ES-I3 (cell line): ENCODE measurements around the gene DHX40.
"Not testable (repeated sequence)": the region's sequence is repeated elsewhere in the genome, so short reads cannot be mapped to it uniquely, and the experiment has no call there.

Source experiments
- H3K36me3 ChIP-seq: 2 replicates; pipeline ENCODE4 v1.6.1; 2013; ENCODE audit warnings: mild to moderate bottlenecking, low read length, control low read depth, moderate library complexity; ENCODE audit not compliant: insufficient read depth
- H3K4me1 ChIP-seq: 2 replicates; pipeline ENCODE4 v1.6.1; 2013; ENCODE audit warnings: mild to moderate bottlenecking, control low read depth, low read length; ENCODE audit not compliant: insufficient read depth
- H3K9ac ChIP-seq: 2 replicates; pipeline ENCODE4 v1.6.1; 2013; ENCODE audit warnings: low read depth, mild to moderate bottlenecking, low read length, moderate library complexity
- H3K9me3 ChIP-seq: 2 replicates; pipeline ENCODE4 v1.6.1; 2013; ENCODE audit warnings: mild to moderate bottlenecking, low read length, moderate library complexity; ENCODE audit not compliant: control insufficient read depth, insufficient read depth

Gene DHX40

GRCh38 chr17:59542960-59543635 is 22.3 kb upstream of the DHX40 start:
- Histone ChIP-seq H3K9me3 (no peaks in the 10 kb centered on the region), H3K4me1 (peaks cover 6% of the 10 kb centered on the region), H3K9ac (no peak overlapping the region), H3K36me3 (no peaks in the 10 kb centered on the region)

GRCh38 chr17:59545942-59546341 is 19.5 kb upstream of the DHX40 start:
- H3K36me3 ChIP-seq: no peaks in the 10 kb centered on the region
- no peaks in the 10 kb centered on the region for H3K9me3 ChIP-seq
- H3K4me1 ChIP-seq: peaks cover 6% of the 10 kb centered on the region
- no peak overlapping the region for H3K9ac ChIP-seq

GRCh38 chr17:59547131-59547915 is 18.1 kb upstream of the DHX40 start:
- Histone ChIP-seq H3K9ac (no peak overlapping the region), H3K9me3 (no peaks in the 10 kb centered on the region), H3K4me1 (peaks cover 6% of the 10 kb centered on the region), H3K36me3 (no peaks in the 10 kb centered on the region)

- H3K4me1 ChIP-seq, H3K9me3 ChIP-seq, H3K9ac ChIP-seq, H3K36me3 ChIP-seq: not testable (repeated sequence)
These were observed 16.4 kb upstream of the DHX40 start for GRCh38 chr17:59548985-59549384.

GRCh38 chr17:59550703-59551102 is 14.7 kb upstream of the DHX40 start:
- H3K4me1 ChIP-seq: peaks cover 6% of the 10 kb centered on the region
- no peaks in the 10 kb centered on the region for H3K36me3 ChIP-seq
- no peaks in the 10 kb centered on the region for H3K9me3 ChIP-seq
- no peak overlapping the region for H3K9ac ChIP-seq

- H3K9ac ChIP-seq: no peak overlapping the region
- no peaks in the 10 kb centered on the region for H3K9me3 ChIP-seq
- no peaks in the 10 kb centered on the region for H3K4me1 ChIP-seq
- H3K36me3 ChIP-seq: no peaks in the 10 kb centered on the region
These were observed 7.4 kb upstream of the DHX40 start for GRCh38 chr17:59558039-59558438.

- H3K9ac ChIP-seq: no peak overlapping the region
- H3K36me3 ChIP-seq: no peaks in the 10 kb centered on the region
- H3K9me3 ChIP-seq: no peaks in the 10 kb centered on the region
- no peaks in the 10 kb centered on the region for H3K4me1 ChIP-seq
These were observed 6.5 kb upstream of the DHX40 start for GRCh38 chr17:59558953-59559352.

GRCh38 chr17:59561042-59561441 is 4.4 kb upstream of the DHX40 start:
- Histone ChIP-seq H3K9me3 (peaks cover 9% of the 10 kb centered on the region), H3K36me3 (no peaks in the 10 kb centered on the region), H3K4me1 (no peaks in the 10 kb centered on the region; the same call in 1 of the 2 replicates), H3K9ac (no peak overlapping the region)

- peaks cover 6% of the 10 kb centered on the region; the same call in 1 of the 2 replicates for H3K4me1 ChIP-seq
- peaks cover 9% of the 10 kb centered on the region for H3K9me3 ChIP-seq
- H3K36me3 ChIP-seq: no peaks in the 10 kb centered on the region
- H3K9ac ChIP-seq: peak overlapping the region; percentile 90; the same call in 1 of the 2 replicates
These were observed 532 bp downstream of the DHX40 start for GRCh38 chr17:59565959-59566324.

GRCh38 chr17:59569151-59569550 is 3.7 kb downstream of the DHX40 start:
- H3K9ac ChIP-seq, H3K9me3 ChIP-seq, H3K36me3 ChIP-seq, H3K4me1 ChIP-seq: not testable (repeated sequence)

GRCh38 chr17:59572301-59572924 is 7.0 kb downstream of the DHX40 start:
- H3K36me3 ChIP-seq: no peaks in the 10 kb centered on the region
- no peak overlapping the region for H3K9ac ChIP-seq
- H3K4me1 ChIP-seq: no peaks in the 10 kb centered on the region
- H3K9me3 ChIP-seq: no peaks in the 10 kb centered on the region

GRCh38 chr17:59584168-59584567 is 18.8 kb downstream of the DHX40 start:
- not testable (repeated sequence) for H3K9me3 ChIP-seq, H3K9ac ChIP-seq, H3K4me1 ChIP-seq, H3K36me3 ChIP-seq

GRCh38 chr17:59600169-59600568 is 34.8 kb downstream of the DHX40 start:
- Histone ChIP-seq H3K36me3 (no peaks in the 10 kb centered on the region), H3K4me1 (no peaks in the 10 kb centered on the region), H3K9me3 (no peaks in the 10 kb centered on the region), H3K9ac (no peak overlapping the region)

- Histone ChIP-seq H3K36me3 (no peaks in the 10 kb centered on the region; the same call in 1 of the 2 replicates), H3K9me3 (no peaks in the 10 kb centered on the region), H3K4me1 (no peaks in the 10 kb centered on the region), H3K9ac (no peak overlapping the region)
These were observed 35.7 kb downstream of the DHX40 start for GRCh38 chr17:59601130-59601529.

- Histone ChIP-seq H3K36me3 (peaks cover 4% of the 10 kb centered on the region; the same call in 1 of the 2 replicates), H3K4me1 (no peaks in the 10 kb centered on the region), H3K9me3 (no peaks in the 10 kb centered on the region), H3K9ac (no peak overlapping the region)
These were observed 41.7 kb downstream of the DHX40 start for GRCh38 chr17:59607061-59607460.
